H1 (cell line): Measurements from ENCODE around the gene ZBTB24. TPM values are rescaled to one million over a fixed set of nuclear protein-coding genes. Genes with fewer than 3 reads are reported as not detected.

Experiments
- CTCF ChIA-PET: fragments of 300-600 bp; sonication (Branson Sonifier 250); formaldehyde crosslinking; loops from one replicate; lab custom pipeline; 2021; ENCODE audit not compliant: partially characterized antibody; lab: Charles Lee
- POLR2A ChIA-PET: fragments of 300-600 bp; sonication (Branson Sonifier 250); formaldehyde crosslinking; loops from one replicate; lab custom pipeline; 2021; ENCODE audit warnings: inconsistent platforms; ENCODE audit not compliant: partially characterized antibody; lab: Charles Lee
- DNase-seq, 2 experiments: peaks; one replicate each; pipeline versions ENCODE4 v3.0.0 to v3.0.0-alpha.2; 2010 to 2022; ENCODE audit warnings: low spot score in 2 of 2, low read depth in 1 of 2, mixed read lengths in 1 of 2
- FAIRE-seq: peaks from 2 replicates; lab custom pipeline; 2011; peaks lifted over from hg19 to GRCh38; lab: Jason Lieb, UNC
- H2AFZ ChIP-seq: 2 replicates; pipeline ENCODE4 v1.8.1; 2012; ENCODE audit warnings: low read length, inconsistent platforms
- H2AK5ac ChIP-seq: 2 replicates; pipeline ENCODE4 v1.6.1; 2013; ENCODE audit warnings: low read depth, low read length
- H2BK120ac ChIP-seq: replicated peaks from 2 replicates; pipeline ENCODE3; 2013; ENCODE audit warnings: low read depth, low read length, inconsistent platforms
- H2BK12ac ChIP-seq: 2 replicates; pipeline ENCODE4 v1.6.1; 2013; ENCODE audit warnings: low read depth, low read length
- H2BK15ac ChIP-seq: 2 replicates; pipeline ENCODE4 v1.6.1; 2013; ENCODE audit warnings: low read length
- H2BK20ac ChIP-seq: 2 replicates; pipeline ENCODE4 v1.6.1; 2013; ENCODE audit warnings: low read length
- H2BK5ac ChIP-seq: 2 replicates; pipeline ENCODE4 v1.6.1; 2013; ENCODE audit warnings: low read depth, low read length
- H3K14ac ChIP-seq: 2 replicates; pipeline ENCODE4 v1.6.1; 2013; ENCODE audit warnings: inconsistent platforms; ENCODE audit not compliant: insufficient read length
- H3K18ac ChIP-seq: 2 replicates; pipeline ENCODE4 v1.6.1; 2013; ENCODE audit warnings: low read length; ENCODE audit errors: extremely low read depth
- H3K23ac ChIP-seq: 2 replicates; pipeline ENCODE4 v1.6.1; 2013; ENCODE audit warnings: inconsistent platforms; ENCODE audit not compliant: insufficient read length
- H3K23me2 ChIP-seq: 2 replicates; pipeline ENCODE4 v1.6.1; 2013; ENCODE audit warnings: low read depth, low read length
- H3K27ac ChIP-seq: 2 replicates; pipeline ENCODE4 v1.6.1; 2011; ENCODE audit warnings: low read depth, low read length, inconsistent platforms
- H3K27me3 ChIP-seq, 4 experiments: replicated peaks in 1 of 4; 1 replicate in 1 of 4; 2 replicates in 3 of 4; pipeline versions ENCODE4 v1.6.1 to v1.8.1; 2011 to 2013; ENCODE audit warnings: low read length in 3 of 4, mild to moderate bottlenecking in 3 of 4, inconsistent platforms in 2 of 4, mixed read lengths in 2 of 4, moderate library complexity in 1 of 4; ENCODE audit not compliant: control insufficient read depth in 3 of 4, insufficient read depth in 3 of 4; ENCODE audit errors: extremely low read depth in 1 of 4
- H3K36me3 ChIP-seq, 4 experiments: 2 replicates each; pipeline versions ENCODE4 v1.6.1 to v1.8.1; 2011 to 2013; ENCODE audit warnings: mild to moderate bottlenecking in 4 of 4, low read length in 3 of 4, moderate library complexity in 2 of 4, control low read depth in 1 of 4, inconsistent platforms in 1 of 4; ENCODE audit not compliant: insufficient read depth in 4 of 4, control insufficient read depth in 2 of 4
- H3K4ac ChIP-seq: replicated peaks from 2 replicates; pipeline ENCODE3; 2013; ENCODE audit warnings: low read length, low read depth, mixed read lengths, inconsistent platforms; ENCODE audit not compliant: insufficient read length
- H3K4me1 ChIP-seq, 4 experiments: replicated peaks in 1 of 4; 1 replicate in 1 of 4; 2 replicates in 3 of 4; pipeline versions ENCODE4 v1.6.1 to v1.8.1; 2011 to 2013; ENCODE audit warnings: low read length in 3 of 4, inconsistent platforms in 2 of 4, mixed read lengths in 1 of 4; ENCODE audit not compliant: insufficient read depth in 4 of 4, control insufficient read depth in 3 of 4
- H3K4me2 ChIP-seq, 2 experiments: 2 replicates each; pipeline versions ENCODE4 v1.6.1 to v1.8.1; 2011 to 2013; ENCODE audit warnings: low read depth in 2 of 2, low read length in 2 of 2, control low read depth in 1 of 2, inconsistent platforms in 1 of 2, mild to moderate bottlenecking in 1 of 2; ENCODE audit not compliant: insufficient read depth in 1 of 2
- H3K4me3 ChIP-seq, 4 experiments: fragments of 200-600, 300-600 bp in 1 of 4; sonication (generic), shearing (Covaris generic), sonication (Bioruptor Twin) in 1 of 4; 2 replicates each; pipeline versions ENCODE4 v1.5.1 to v1.8.1; 2011 to 2016; ENCODE audit warnings: low read length in 4 of 4, low read depth in 3 of 4, control low read depth in 2 of 4, inconsistent platforms in 2 of 4, mild to moderate bottlenecking in 2 of 4, mixed read lengths in 1 of 4, moderate library complexity in 1 of 4; ENCODE audit not compliant: insufficient read depth in 2 of 4; ENCODE audit errors: extremely low read depth in 1 of 4
- H3K56ac ChIP-seq: replicated peaks from 2 replicates; pipeline ENCODE3; 2013; ENCODE audit warnings: low read depth, mild to moderate bottlenecking, mixed read lengths, low read length, inconsistent platforms; ENCODE audit not compliant: insufficient read length
- H3K79me1 ChIP-seq: 2 replicates; pipeline ENCODE4 v1.6.1; 2013; ENCODE audit warnings: low read depth, low read length, control low read depth
- H3K79me2 ChIP-seq, 2 experiments: 2 replicates each; pipeline versions ENCODE4 v1.6.1 to v1.8.1; 2012 to 2013; ENCODE audit warnings: low read length in 2 of 2, mild to moderate bottlenecking in 2 of 2, inconsistent platforms in 1 of 2; ENCODE audit not compliant: insufficient read depth in 2 of 2, control insufficient read depth in 1 of 2
- H3K9ac ChIP-seq, 4 experiments: replicated peaks in 1 of 4; 1 replicate in 1 of 4; 2 replicates in 3 of 4; pipeline versions ENCODE4 v1.6.1 to v1.8.1; 2011 to 2013; ENCODE audit warnings: low read depth in 3 of 4, low read length in 3 of 4, control low read depth in 2 of 4, mild to moderate bottlenecking in 2 of 4, moderate library complexity in 2 of 4, inconsistent platforms in 1 of 4; ENCODE audit errors: extremely low read depth in 1 of 4
- H3K9me3 ChIP-seq, 2 experiments: 2 replicates each; pipeline versions ENCODE4 v1.6.1 to v1.8.1; 2012 to 2013; ENCODE audit warnings: mild to moderate bottlenecking in 2 of 2, moderate library complexity in 2 of 2, control low read depth in 1 of 2, inconsistent platforms in 1 of 2, low read depth in 1 of 2, low read length in 1 of 2, mixed read lengths in 1 of 2; ENCODE audit not compliant: insufficient read depth in 2 of 2
- H4K20me1 ChIP-seq, 2 experiments: replicated peaks in 1 of 2; 2 replicates each; pipeline versions ENCODE3 to v1.8.1; 2011 to 2013; ENCODE audit warnings: inconsistent platforms in 2 of 2, low read length in 2 of 2, mild to moderate bottlenecking in 1 of 2; ENCODE audit not compliant: insufficient read depth in 2 of 2, control insufficient read depth in 1 of 2
- H4K5ac ChIP-seq: 2 replicates; pipeline ENCODE4 v1.6.1; 2013; ENCODE audit warnings: low read length, low read depth, mixed read lengths, inconsistent platforms; ENCODE audit not compliant: insufficient read length
- H4K8ac ChIP-seq: 2 replicates; pipeline ENCODE4 v1.8.0; 2013; ENCODE audit warnings: mild to moderate bottlenecking, moderate library complexity, low read length, inconsistent platforms; ENCODE audit not compliant: insufficient read depth; ENCODE audit errors: extremely low read depth
- H4K91ac ChIP-seq: replicated peaks from 2 replicates; pipeline ENCODE3; 2013; ENCODE audit warnings: low read length, mixed read lengths, inconsistent platforms; ENCODE audit not compliant: insufficient read length
- ASH2L ChIP-seq: fragments of 200-600, 300-600 bp; sonication (generic); IDR thresholded peaks from one replicate; pipeline ENCODE4 v1.7.1; 2017; ENCODE audit warnings: low read length
- RAD21 ChIP-seq, 2 experiments: IDR thresholded peaks in 1 of 2; conservative IDR thresholded peaks in 1 of 2; 2 replicates each; pipeline ENCODE4 v1.6.1; 2011; ENCODE audit warnings: low read depth in 2 of 2, low read length in 2 of 2, improper control_type of control experiment in 1 of 2, inconsistent platforms in 1 of 2, mild to moderate bottlenecking in 1 of 2, moderate library complexity in 1 of 2
- WGBS, 2 experiments: shearing (Covaris generic) in 1 of 2; methylation state at CpG; one replicate each; pipeline versions ENCODE4 v1.1.6 to v1.1.7; 2013 to 2015; ENCODE audit warnings: low lambda C conversion rate in 2 of 2, mixed read lengths in 2 of 2, inconsistent platforms in 1 of 2, low coverage in 1 of 2, missing lambda C conversion rate in 1 of 2; ENCODE audit not compliant: insufficient replicate concordance in 2 of 2, insufficient coverage in 1 of 2, insufficient read length in 1 of 2; ENCODE audit errors: extremely low coverage in 1 of 2, missing lambda C conversion rate in 1 of 2; 5-methylcytosine and 5-hydroxymethylcytosine counted together
- polyA plus RNA-seq, 7 experiments: library from polyadenylated mRNA; depleted of rRNA in 3 of 7; stranded (reverse) in 5 of 7; unstranded in 2 of 7; fragments of >200 nt in 5 of 7; fragments of 200-250 nt in 2 of 7; gene quantifications; 1 replicate in 5 of 7; 2 replicates in 1 of 7; 4 replicates in 1 of 7; pipeline versions ENCODE4 v1.2.1 to v1.2.3, GENCODE V29; 2011 to 2013; ENCODE audit warnings: missing spikeins in 2 of 7, mixed read lengths in 2 of 7
- total RNA-seq: library from RNA; stranded (reverse); fragmentation: NEBNext Ultra II Directional; extraction: Animal tissue kit (Norgen Biotek cat#: 25700); gene quantifications from 2 replicates; pipeline ENCODE4 v1.2.1, GENCODE V29; 2021
- TF ChIP-seq, protein P1 (sequence below): IDR thresholded peaks from 2 replicates; pipeline ENCODE4 v1.6.1; 2011; ENCODE audit warnings: low read length, improper control_type of control experiment

ZBTB24 gene
- total and polyA plus RNA-seq, 2 of the 8 experiments (the other 6 are each of a cell fraction or from before 2014, with no cell fraction given) = 7.5 to 21.0 TPM

GRCh38 chr6:109513571-109514071 is 30.6 kb upstream of the ZBTB24 start:
- Histone ChIP-seq H3K23ac (no peak overlapping the region), H4K8ac (no peak overlapping the region), H3K36me3 (peaks cover 0 to 11% (median 4%) of the 10 kb centered on the region in 4 experiments; a peak in 3 of 8 replicates), H4K91ac (no peak overlapping the region), H4K20me1 (no peaks in the 10 kb centered on the region), H2AFZ (no peak overlapping the region), H3K4me2 (peak overlapping the region; percentile 25 to 50), H3K9ac (no peak overlapping the region), H2BK120ac (no peak overlapping the region), H3K4ac (no peak overlapping the region), H3K79me2 (no peaks in the 10 kb centered on the region), H4K5ac (peak overlapping the region; percentile 7), H3K56ac (no peak overlapping the region), H2AK5ac (no peak overlapping the region), H3K4me1 (peaks cover 5 to 11% (median 7%) of the 10 kb centered on the region in 4 experiments), H3K27ac (peak overlapping the region; percentile 64), H2BK12ac (no peak overlapping the region), H2BK20ac (no peak overlapping the region), H3K4me3 (peak overlapping the region in 1 of 4 experiments; percentile 25; a peak in 2 of 8 replicates), H3K23me2 (no peaks in the 10 kb centered on the region), H3K14ac (no peak overlapping the region), H3K18ac (peak overlapping the region; percentile 62; the same call in 1 of the 2 replicates), H2BK5ac (peak overlapping the region; percentile 29; the same call in 1 of the 2 replicates), H2BK15ac (no peak overlapping the region), H3K9me3 (peaks cover 22 to 28% of the 10 kb centered on the region in 2 experiments), H3K79me1 (no peaks in the 10 kb centered on the region), H3K27me3 (no peaks in the 10 kb centered on the region)
- 0% methylated on average over 2 of the region's 2 CpGs; no CpG with 5 or more reads in 1 of the 2 experiments for WGBS, 2 experiments
- peak; percentile 92 for FAIRE-seq
- POLR2A ChIA-PET = no interaction called here
- peak in 1 of 2 experiments; percentile 69 for DNase-seq
- CTCF ChIA-PET = no interaction called here
- TF ChIP-seq RAD21 (IDR thresholded peaks at IDR 0.05 in 1 of 2, conservative IDR thresholded peaks at IDR 0.05 in 1 of 2; ENCODE audit: low read depth in 2 of 2, low read length in 2 of 2) (no peak), ASH2L (peak; percentile 27)
- TF ChIP-seq, protein P1, sequence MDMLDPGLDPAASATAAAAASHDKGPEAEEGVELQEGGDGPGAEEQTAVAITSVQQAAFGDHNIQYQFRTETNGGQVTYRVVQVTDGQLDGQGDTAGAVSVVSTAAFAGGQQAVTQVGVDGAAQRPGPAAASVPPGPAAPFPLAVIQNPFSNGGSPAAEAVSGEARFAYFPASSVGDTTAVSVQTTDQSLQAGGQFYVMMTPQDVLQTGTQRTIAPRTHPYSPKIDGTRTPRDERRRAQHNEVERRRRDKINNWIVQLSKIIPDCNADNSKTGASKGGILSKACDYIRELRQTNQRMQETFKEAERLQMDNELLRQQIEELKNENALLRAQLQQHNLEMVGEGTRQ = no peak
